Right lobe of liver (tissue), 4 donors: ENCODE measurements around the gene DTNA.

Experiments
- CTCF ChIP-seq, 4 donors: fragments of 200-600 bp in 3 of 4; fragments of 450-650 bp in 1 of 4; IDR thresholded peaks; one replicate each; pipeline versions ENCODE4 v1.5.1 to v1.8.0; 2016 to 2022; ENCODE audit warnings: antibody characterized with exemption in 4 of 4, mild to moderate bottlenecking in 2 of 4
- POLR2A ChIP-seq: fragments of 450-650 bp; IDR thresholded peaks from one replicate; pipeline ENCODE4 v1.6.1; 2017; ENCODE audit warnings: antibody characterized with exemption, mild to moderate bottlenecking
- donor health status: DM: no; HTN: no; CAD: no.
- donor health status: DM: no; HTN: no; CAD: no.
- donor health status: DM: no; HTN: yes; CAD: no.

DNA sequence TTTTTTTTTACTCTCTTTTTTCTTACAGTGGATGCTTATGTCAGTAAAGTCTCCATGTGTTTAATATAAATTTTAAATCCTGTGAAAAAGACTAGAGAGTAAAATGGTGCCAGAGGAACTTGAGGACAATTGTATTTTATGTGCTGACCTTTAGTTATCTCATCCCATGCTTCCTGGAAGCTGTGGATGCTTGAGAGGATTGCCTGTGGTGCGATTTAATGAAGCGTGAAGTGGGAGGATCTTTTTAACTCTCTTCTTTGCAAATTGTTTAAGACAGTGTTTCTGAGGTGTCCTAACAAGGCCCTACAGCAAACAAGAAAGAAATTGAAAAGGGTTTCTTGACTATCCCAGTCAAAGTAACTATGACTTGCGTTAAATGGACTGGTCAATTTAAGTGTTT is 84.2 kb downstream of the DTNA start:
- TF ChIP-seq CTCF (IDR thresholded peaks at IDR 0.05) (no peak), POLR2A (no peak)
